HG02588 (cell line): ENCODE measurements around the gene IMPA2.
"Not testable (repeated sequence)": the region's sequence is repeated elsewhere in the genome, so short reads cannot be mapped to it uniquely, and the experiment has no call there.

Experiments used
- ATAC-seq: cut with Tn5 transposase; IDR thresholded peaks from one replicate; pipeline ENCODE4 v1.9.1; 2021; ENCODE audit warnings: mild to moderate bottlenecking, moderate library complexity; ENCODE audit not compliant: unreplicated experiment

IMPA2 gene

DNA sequence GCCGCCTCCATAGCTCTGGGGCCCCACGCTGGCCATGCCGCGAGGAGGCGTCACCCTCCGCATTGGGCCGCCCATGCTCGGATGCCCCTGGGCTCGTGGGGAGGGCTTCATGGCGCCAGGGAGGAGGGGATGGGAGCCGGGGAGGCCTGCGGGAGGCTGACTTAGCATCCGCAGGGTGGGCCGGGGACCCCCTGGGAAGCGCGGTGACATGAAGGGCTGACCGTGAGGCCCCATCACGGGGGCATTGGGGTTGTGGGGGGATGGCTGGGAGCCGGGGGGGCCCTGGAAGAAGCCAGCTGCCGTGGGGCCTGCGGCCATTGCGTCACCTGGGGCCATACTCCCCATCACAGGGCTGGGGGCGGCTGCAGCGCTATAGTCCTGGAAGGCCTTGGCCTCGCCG is 86.4 kb downstream of the IMPA2 start:
- ATAC-seq = no peak

GRCh38 chr18:12068316-12068949 is 87.1 kb downstream of the IMPA2 start:
- ATAC-seq = not testable (repeated sequence)

DNA sequence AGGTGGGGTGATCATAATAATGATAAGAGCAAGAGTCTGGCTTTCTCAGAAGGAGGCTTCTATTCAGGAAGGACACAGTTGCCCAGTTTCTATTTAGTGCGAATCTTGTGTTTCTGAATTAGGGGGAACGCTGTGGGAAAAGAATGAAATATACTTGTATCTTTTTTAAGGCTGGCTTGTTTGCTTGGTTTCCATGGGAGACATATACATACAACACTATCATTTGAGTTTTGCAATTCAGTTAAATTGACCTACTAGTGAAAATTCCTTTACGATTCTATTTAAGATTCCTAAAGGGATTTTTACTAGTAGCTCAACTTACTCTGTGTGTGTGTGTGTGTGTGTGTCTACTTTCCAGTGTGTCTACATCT is 87.6 kb downstream of the IMPA2 start:
- no peak for ATAC-seq

DNA sequence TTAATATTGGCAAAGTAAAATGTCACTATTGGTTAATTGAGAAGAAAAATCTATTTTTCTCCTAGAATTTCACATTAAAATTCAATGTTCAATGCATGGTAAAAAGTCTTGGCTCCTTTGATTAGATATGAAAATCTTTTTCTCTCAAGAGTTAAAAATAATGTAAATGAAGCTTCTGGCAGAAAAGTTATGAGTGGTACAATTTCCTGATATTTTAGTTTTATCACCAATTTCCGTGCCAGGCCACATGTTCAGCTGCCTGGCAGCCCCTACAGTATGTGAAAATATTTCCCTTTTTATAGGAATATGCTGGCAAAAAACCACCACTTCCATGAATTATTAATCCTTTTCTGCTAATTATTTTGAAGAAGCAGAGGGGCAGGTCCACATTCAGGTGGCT is 89.8 kb downstream of the IMPA2 start:
- ATAC-seq = not testable (repeated sequence)

- no peak for ATAC-seq
These were observed 91.7 kb downstream of the IMPA2 start for GRCh38 chr18:12072996-12073395.

DNA sequence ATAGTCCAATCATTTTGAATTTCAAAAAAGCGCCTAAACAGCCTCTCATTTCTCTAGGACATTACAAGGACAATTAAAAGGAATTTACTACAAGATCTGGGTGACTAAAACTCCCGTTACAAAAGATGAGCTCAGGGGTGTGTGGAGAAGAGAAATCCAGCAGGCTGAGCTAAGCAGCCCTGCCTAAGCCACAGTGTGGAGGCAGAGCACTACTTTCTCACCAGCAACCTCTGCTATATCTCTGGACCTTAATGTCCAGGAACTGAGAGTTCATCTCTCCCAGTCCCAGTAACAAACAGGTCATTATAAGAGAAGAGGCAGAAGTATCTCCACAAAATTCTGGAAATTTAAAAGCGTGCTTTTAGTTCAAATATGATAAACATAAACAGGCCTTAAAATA is 93.4 kb downstream of the IMPA2 start:
- no peak for ATAC-seq

DNA sequence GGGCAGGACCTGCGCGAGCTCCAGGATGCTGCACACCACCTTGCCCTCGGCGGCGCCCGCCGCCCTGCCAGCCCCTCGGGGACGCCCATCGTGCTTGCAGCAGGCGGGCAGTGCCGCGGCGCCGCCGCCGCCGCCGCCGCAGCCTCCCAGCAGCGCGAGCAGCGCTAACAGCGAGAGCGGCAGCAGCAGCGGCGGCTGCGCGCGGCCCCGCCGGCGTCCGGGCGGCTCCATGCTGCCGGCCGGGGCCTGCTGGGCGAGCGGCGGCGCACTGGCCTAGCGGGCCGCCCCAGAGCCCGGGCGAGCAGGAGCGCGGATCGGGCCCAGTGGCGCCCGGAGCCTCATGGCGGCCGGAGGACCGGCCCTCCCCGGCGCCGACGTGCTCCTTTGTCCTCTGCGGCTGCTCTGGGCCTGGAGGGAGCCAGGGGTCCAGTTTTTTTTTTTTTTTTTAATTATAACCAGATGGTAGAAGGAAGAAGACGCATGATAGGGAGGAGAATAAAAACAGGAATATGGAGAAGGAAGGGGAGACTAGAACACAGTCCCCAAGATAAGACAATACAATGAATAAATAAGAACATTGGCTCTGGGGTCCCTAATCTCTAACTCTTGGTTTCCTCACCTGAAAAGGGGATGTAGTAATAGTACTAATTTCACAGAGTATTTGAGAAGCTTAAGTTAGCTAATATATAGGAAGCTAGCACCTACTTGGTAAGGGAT is 95.3 kb downstream of the IMPA2 start:
- ATAC-seq = no peak

DNA sequence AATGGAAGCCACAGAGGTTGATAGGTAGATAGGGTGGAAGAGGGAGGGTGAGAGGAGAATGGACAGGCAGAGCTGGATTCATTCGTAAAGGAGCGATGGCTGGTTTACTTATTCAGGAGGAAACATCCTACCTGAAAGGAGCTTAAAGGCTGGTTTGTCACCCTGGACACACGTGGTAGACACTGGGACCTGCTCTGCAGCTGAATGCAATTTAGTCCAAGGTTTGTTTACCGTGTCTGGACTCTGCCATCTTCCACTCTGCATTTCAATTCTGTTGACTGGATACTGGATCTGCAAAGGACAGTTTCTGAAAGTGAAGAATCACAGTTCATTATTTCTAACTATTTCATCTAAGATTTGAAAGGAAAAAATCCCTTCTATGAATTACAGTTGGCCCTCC is 96.7 kb downstream of the IMPA2 start:
- ATAC-seq = not testable (repeated sequence)

DNA sequence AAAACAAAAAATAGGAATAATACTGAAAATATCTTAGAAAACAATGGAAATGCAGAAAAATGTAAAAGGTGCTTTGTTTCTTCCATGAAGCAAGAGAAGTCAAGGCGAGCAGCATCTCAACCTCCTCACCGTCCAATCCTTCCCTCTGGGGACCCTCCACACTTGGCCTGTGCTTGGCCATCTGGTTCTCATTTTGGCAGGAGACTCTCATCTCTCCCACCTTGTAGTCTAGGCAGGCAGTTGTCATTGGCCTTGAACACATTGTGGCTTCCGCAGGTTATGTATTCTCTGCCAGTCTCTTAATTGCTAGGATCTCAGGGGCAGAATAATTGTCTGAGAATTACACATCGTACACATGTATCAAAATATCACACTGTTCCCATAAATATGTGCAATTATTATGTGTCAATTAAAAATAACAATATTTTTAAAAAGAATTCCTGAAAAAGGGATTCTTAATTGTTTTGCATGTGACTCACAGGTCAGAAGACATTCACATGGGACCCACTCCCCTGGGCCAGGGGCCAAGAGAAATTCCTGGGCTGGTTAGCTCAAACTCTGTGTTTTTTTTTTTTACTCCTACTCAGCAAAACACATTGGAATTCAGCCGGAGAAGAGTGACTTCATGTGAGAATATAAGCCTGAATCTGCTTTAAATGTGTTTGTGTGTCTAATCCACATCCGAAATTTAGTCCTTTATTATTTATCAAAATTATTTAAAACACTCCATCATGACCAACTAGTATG is 98.4 kb downstream of the IMPA2 start:
- ATAC-seq = no peak
